ENCODE results near the gene ABHD17C.

The ABHD17C gene

GRCh38 chr15:80787316-80787715 lies 92.2 kb downstream of the ABHD17C start:
- Histone ChIP-seq H3K27me3 (ENCODE audit: insufficient read depth, poor library complexity, severe bottlenecking) (no peaks in the 10 kb centered on the region), H3K4me3 (replicated peaks; ENCODE audit: insufficient read depth, low read length) (no peak overlapping the region), H3K27ac (replicated peaks) (no peak overlapping the region)
- TF ChIP-seq SPI1 (IDR thresholded peaks at IDR 0.05; ENCODE audit: borderline replicate concordance, low read depth): no peak
- TF ChIP-seq GABPA (IDR thresholded peaks at IDR 0.05; ENCODE audit: low read depth): no peak
- TF ChIP-seq CTCF (IDR thresholded peaks at IDR 0.05; ENCODE audit: insufficient read depth, low read length): no peak
- no peak for TF ChIP-seq REST (IDR thresholded peaks at IDR 0.05; ENCODE audit: insufficient replicate concordance, low read depth)
- no peak for TF ChIP-seq POLR2AphosphoS5 (IDR thresholded peaks at IDR 0.05; ENCODE audit: low read depth)
- no peak for DNase-seq (ENCODE audit: low read depth in 1 of 2, low spot score in 1 of 2)

- H3K4me3 ChIP-seq (replicated peaks; ENCODE audit: insufficient read depth, low read length): no peak overlapping the region
- DNase-seq (ENCODE audit: low read depth in 1 of 2, low spot score in 1 of 2): no peak
- TF ChIP-seq POLR2AphosphoS5 (IDR thresholded peaks at IDR 0.05; ENCODE audit: low read depth) (no peak), REST (IDR thresholded peaks at IDR 0.05; ENCODE audit: insufficient replicate concordance, low read depth) (no peak), SPI1 (IDR thresholded peaks at IDR 0.05; ENCODE audit: borderline replicate concordance, low read depth) (no peak), GABPA (IDR thresholded peaks at IDR 0.05; ENCODE audit: low read depth) (no peak), CTCF (IDR thresholded peaks at IDR 0.05; ENCODE audit: insufficient read depth, low read length) (no peak)
- no peak overlapping the region for H3K27ac ChIP-seq (replicated peaks)
- H3K27me3 ChIP-seq (ENCODE audit: insufficient read depth, poor library complexity, severe bottlenecking): no peaks in the 10 kb centered on the region
These were observed 93.4 kb downstream of the ABHD17C start for GRCh38 chr15:80788536-80788935.

- TF ChIP-seq POLR2AphosphoS5 (IDR thresholded peaks at IDR 0.05; ENCODE audit: low read depth) (no peak), SPI1 (IDR thresholded peaks at IDR 0.05; ENCODE audit: borderline replicate concordance, low read depth) (no peak), REST (IDR thresholded peaks at IDR 0.05; ENCODE audit: insufficient replicate concordance, low read depth) (no peak), GABPA (IDR thresholded peaks at IDR 0.05; ENCODE audit: low read depth) (no peak), CTCF (IDR thresholded peaks at IDR 0.05; ENCODE audit: insufficient read depth, low read length) (no peak)
- DNase-seq (ENCODE audit: low read depth in 1 of 2, low spot score in 1 of 2): no peak
- H3K4me3 ChIP-seq (replicated peaks; ENCODE audit: insufficient read depth, low read length): no peak overlapping the region
- no peaks in the 10 kb centered on the region for H3K27me3 ChIP-seq (ENCODE audit: insufficient read depth, poor library complexity, severe bottlenecking)
- no peak overlapping the region for H3K27ac ChIP-seq (replicated peaks)
These were observed 94.2 kb downstream of the ABHD17C start for GRCh38 chr15:80789296-80789695.
